Measurements from ENCODE around the gene ANKRD9.

The ANKRD9 gene

DNA sequence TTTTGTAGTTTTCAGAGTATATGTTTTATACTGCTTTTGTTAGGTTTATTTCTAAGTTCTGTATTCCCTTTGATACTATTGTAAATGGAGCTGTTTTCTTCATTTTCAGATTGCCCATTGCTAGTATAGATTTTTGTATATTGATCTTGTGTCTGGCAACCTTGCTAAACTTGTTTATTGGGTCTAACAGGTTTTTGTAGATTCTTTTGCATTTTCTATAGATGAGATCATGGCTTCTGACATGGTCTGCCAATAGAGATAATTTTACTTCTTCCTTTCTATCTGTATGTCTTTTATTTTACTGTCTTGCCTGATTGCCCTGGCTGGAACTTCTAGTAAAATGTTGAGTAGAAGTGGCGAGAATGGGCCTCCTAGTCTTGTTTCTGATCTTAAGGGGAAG, 40.3 kb downstream of the ANKRD9 start:
- DNase-seq = peak; percentile 4

DNA sequence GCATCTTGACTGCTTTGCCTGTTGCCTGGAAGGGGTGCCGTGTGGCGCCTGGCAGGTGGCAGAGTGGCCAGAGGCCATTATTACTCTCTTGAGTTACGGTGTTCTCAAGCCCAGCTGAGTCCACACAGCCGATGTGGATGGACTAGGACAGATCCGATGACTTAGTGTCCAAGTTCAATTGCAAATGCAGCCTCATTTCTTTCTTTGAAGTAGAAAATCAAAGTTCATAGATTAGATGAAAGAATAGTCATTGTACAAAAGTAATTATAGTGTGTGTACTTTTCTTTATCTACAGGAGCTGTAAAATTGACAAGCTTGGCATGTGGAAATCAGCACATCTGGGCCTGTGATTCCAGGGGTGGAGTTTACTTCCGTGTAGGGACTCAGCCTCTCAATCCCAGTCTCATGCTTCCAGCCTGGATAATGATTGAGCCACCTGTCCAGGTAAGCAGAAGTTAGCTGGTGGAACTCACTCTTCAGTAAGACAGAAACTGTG, 44.7 kb downstream of the ANKRD9 start:
- peak; percentile 28 for DNase-seq

DNA sequence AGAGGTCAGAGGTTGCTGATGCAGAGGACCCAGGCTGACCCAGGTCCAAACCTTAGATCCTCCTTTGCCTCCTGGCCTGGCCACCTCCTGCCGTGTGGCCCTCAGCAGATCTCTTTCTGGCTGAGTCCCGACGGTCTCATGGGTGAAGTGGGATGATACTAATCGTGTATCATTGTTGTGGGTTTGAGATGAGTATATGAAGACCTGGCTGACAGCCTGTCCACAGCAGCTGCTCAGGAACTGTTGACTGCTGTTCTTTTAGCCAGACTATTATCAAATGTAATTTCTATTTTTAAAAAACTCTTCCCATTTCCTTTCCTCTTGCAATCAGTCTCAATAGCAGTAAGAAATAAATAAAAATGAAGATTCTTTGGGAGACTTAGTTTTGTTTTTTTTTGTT, 45.6 kb downstream of the ANKRD9 start:
- no peak for DNase-seq

DNA sequence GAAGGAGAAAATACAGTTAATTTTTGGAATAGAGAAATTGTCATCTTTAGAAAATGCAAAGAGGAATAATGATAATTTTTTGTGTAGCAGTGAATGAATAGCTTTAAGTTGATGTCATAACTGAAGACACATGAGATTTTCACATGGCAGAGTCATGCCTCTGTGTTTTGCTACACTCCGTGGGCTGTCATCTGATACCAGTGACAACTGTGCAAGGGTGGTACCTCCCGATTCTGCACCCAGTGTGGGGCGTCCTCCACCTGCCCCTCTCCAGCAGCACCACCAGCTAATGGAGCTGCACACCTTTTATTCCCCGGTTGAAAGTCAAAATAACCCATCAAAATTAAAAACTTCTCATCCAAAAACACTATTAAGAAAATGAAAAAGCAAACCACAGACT, 47.2 kb downstream of the ANKRD9 start:
- no peak for DNase-seq

DNA sequence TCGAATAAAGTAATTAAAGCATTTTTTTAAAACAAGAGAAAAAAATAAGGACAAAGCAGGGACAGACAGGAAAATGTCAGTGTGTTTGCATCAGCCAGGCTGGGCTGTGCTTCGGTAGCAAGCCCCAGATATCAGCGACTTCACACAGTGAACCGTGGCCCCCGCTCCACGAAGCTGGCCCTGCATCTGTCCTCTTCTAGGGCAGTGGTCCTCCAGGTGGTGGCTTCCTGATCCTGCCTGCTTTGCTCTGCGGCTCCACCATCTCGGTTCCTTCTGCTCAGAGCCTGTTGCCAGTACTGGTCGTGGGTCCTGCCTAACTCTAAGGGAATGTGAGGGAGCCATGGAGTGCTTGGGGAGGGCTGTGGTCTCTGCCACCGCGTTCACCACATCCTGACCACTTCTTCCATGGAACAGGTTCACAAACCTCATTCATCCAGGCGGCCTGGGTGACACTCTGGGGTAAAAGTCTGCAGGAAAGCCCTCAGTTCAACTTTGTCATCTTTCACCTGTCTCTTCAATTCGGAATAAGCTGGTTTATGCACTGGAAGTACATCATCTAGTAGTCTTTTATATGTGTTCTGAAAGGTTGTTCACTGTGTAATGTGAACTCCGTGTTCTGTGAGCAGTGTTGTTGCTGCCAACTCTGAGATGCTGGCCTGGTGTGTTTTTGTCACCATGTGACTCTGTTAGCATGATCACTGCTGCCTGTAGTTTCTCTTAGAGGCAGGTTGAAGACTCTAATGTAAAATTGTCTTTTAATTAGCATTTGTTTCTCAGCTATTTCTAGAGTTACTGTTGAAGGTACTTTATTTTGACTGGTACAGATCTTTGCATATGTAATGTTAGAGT, 47.9 kb downstream of the ANKRD9 start:
- no peak for DNase-seq

DNA sequence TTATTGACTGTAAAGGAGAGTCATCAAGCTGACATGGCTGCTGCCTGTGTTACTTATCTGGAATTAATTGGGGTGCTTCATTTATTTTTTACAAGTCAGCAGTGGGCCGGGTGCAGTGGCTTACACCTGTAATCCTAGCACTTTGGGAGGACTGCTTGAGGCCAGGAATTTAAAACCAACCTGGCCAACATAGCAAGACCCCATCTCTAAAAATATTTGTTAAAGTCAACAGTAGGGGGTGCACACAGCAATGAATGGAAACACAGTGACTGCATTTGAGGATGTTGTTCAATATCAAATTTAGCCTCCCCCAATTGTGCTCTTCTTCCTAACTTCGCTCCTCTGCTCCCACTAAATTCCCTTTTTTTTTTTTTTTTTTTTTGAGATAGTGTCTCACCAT, 52.1 kb downstream of the ANKRD9 start:
- DNase-seq = no peak

DNA sequence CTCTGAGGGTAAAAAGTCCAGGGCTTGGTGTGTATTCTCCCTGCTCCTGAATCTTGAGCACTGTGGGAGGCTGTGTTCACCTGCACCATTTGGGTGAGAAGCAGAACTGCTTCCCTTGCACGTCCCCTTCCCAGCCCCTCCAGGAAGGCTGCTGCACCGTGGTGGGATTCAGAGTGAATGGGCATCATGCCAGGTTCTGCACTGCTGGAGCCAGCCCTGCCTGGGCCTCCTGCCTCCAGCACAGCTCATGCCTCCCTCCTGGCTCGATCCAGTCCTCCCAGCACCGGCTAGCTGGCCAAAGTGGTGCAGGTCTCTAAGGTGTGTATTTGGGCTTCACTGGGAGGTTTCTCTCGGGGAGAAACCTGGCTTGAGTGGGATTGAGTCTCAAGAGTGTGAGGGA, 54.9 kb downstream of the ANKRD9 start:
- no peak for DNase-seq

DNA sequence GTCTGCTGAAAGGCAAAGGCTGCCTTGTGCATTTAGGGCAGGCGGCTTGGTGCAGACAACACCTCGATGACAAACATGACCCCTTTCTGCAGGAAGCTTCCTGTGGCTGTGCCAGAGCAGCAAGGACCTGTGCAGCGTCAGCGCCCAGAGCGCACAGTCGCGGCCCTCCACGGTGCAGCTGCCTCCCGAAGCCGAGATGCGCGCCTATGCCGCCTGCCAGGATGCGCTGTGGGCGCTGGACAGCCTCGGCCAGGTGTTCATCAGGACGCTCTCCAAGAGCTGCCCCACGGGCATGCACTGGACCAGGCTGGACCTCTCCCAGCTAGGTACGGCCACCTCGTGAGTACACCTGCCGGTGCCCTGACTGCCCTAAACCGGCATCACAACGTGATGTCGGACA, 57.3 kb downstream of the ANKRD9 start:
- no peak for DNase-seq
